AG04450 (cell line): ENCODE measurements around the gene JHY. TPM values are rescaled to one million over a fixed set of nuclear protein-coding genes. Genes with fewer than 3 reads are reported as not detected.

Experiments used
- CTCF ChIA-PET: fragments of 300-600, 350-600 bp; formaldehyde crosslinking; extraction: SDS; loops from one replicate; lab custom pipeline; 2022; ENCODE audit warnings: antibody characterized with exemption, inconsistent platforms; lab: Charles Lee
- POLR2A ChIA-PET: fragments of 350-600 bp; formaldehyde crosslinking; extraction: SDS; loops from one replicate; lab custom pipeline; 2021; ENCODE audit warnings: antibody characterized with exemption, inconsistent platforms; lab: Yijun Ruan, JAX
- DNase-seq: peaks from one replicate; pipeline ENCODE4 v3.0.0-alpha.2; 2011; ENCODE audit warnings: low read depth, low spot score
- H3K27ac ChIP-seq: one replicate; pipeline ENCODE4 v1.5.1; 2012; ENCODE audit warnings: low read depth, low read length, control low read depth
- H3K27me3 ChIP-seq: one replicate; pipeline ENCODE4 v1.6.0; 2012; ENCODE audit warnings: low read length; ENCODE audit not compliant: control insufficient read depth, insufficient read depth
- H3K4me3 ChIP-seq: 2 replicates; pipeline ENCODE4 v1.5.1; 2011; ENCODE audit warnings: mild to moderate bottlenecking, low read depth, low read length, control low read depth
- H3K9me3 ChIP-seq: 2 replicates; pipeline ENCODE4 v1.5.1; 2012; ENCODE audit warnings: low read length; ENCODE audit not compliant: control insufficient read depth, insufficient read depth
- polyA plus RNA-seq: library from polyadenylated mRNA; depleted of rRNA; stranded (reverse); fragments of >200 nt; gene quantifications from 2 replicates; pipeline ENCODE4 v1.2.3, GENCODE V29; 2011
- TF ChIP-seq, protein P1 (sequence below): IDR thresholded peaks from 2 replicates; pipeline ENCODE4 v1.5.1; 2011; ENCODE audit warnings: low read depth, low read length, control low read depth, inconsistent platforms

JHY gene
- polyA plus RNA-seq, 1 experiment: 1.4 TPM

DNA sequence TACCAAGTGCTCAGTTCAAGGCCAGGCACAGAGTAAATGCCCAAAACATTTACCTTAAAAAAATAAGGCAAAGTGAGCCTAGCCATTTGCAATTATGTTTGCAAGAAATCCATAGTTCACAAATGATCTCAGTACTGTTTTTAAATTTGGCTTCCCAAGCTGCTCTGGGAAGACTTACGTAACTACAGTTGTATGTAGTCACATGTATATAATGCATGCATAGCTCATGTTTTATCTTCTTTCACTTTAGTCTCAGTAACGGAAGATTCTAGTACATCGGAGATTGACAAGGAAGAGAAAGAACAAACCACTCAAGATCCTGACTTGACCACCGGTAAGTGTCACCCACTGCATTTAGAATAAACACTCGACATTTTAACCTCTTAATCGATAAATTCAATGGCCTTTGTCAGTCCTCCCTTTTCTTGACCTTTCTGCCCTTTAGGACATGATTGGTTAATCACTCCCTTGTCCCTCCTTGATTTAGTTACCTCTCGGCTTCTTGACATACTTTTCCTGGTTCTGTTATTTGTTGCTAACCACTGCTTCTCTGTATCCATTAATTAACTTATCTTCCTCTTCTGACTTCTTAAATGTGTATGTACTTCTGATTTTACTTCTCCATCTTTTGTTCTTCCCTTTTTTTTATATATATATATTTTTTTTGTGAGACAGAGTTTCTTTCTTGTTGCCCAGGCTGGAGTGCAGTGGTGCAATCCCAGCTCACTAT is 18.0 kb upstream of the JHY start:
- DNase-seq: no peak
- no peak overlapping the region for H3K4me3 ChIP-seq
- POLR2A ChIA-PET: interaction anchor here (0.7 kb wide), 1 partner anchor 191 kb away, joined by 3 read pairs; no protein-coding TSS in a partner anchor
- TF ChIP-seq, protein P1, sequence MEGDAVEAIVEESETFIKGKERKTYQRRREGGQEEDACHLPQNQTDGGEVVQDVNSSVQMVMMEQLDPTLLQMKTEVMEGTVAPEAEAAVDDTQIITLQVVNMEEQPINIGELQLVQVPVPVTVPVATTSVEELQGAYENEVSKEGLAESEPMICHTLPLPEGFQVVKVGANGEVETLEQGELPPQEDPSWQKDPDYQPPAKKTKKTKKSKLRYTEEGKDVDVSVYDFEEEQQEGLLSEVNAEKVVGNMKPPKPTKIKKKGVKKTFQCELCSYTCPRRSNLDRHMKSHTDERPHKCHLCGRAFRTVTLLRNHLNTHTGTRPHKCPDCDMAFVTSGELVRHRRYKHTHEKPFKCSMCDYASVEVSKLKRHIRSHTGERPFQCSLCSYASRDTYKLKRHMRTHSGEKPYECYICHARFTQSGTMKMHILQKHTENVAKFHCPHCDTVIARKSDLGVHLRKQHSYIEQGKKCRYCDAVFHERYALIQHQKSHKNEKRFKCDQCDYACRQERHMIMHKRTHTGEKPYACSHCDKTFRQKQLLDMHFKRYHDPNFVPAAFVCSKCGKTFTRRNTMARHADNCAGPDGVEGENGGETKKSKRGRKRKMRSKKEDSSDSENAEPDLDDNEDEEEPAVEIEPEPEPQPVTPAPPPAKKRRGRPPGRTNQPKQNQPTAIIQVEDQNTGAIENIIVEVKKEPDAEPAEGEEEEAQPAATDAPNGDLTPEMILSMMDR: no peak
- CTCF ChIA-PET: interaction anchor here (0.6 to 6.5 kb wide), 49 partner anchors 9 to 615 kb away, joined by 3 to 324 read pairs (median 5); no protein-coding TSS in a partner anchor
- peaks cover 28% of the 10 kb centered on the region for H3K27me3 ChIP-seq
- no peaks in the 10 kb centered on the region for H3K9me3 ChIP-seq
- no peak overlapping the region for H3K27ac ChIP-seq

DNA sequence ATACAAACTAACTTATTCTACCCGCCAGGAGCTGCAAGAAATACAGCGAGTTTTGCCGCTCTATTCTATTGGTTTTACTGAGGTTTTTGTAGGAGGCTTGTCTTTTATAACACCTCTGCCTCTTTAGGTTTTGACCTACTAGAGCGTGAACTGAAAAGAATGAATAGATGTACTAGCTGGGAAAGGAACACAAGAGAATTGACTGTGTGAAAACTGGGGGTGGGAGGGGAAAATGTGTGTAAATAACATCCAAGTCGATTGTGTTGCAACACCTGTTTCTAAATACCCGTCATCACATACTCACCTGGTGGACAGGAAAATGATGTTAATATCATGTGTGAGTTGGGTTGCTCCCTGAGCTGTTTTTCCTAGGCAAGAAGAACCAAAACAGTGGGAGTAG is 12.9 kb upstream of the JHY start:
- Histone ChIP-seq H3K9me3 (no peaks in the 10 kb centered on the region), H3K27me3 (peaks cover 19% of the 10 kb centered on the region), H3K27ac (no peak overlapping the region), H3K4me3 (no peak overlapping the region)
- ChIA-PET POLR2A (interaction anchor here (0.6 kb wide), 1 partner anchor 79 kb away, joined by 3 read pairs; no protein-coding TSS in a partner anchor), CTCF (interaction anchor here (1.6 kb wide), 1 partner anchor 15 kb away, joined by 5 read pairs; no protein-coding TSS in a partner anchor)
- TF ChIP-seq, protein P1: no peak
- DNase-seq: no peak

DNA sequence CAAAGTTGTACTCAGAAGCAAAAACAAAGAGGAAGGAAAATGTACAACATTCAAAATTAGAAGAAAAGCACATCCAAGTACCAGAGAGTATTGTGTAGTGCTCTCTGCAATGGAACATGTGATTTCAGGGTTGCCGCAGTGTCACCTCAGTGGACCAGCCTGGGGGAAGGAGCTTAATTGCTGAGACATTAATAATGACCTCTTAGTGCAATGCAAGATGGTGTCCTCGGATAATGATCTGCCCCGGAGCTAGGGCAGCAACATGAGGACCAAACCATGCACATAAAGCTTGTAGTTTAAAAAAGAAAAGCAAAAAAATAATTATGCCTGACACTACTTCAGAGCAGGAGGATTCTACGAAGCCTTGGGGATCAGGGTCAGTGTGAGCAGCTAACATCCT is 11.3 kb upstream of the JHY start:
- CTCF ChIA-PET: interaction anchor here (1.0 to 2.0 kb wide), 2 partner anchors 15 to 243 kb away, joined by 3 to 6 read pairs; no protein-coding TSS in a partner anchor

DNA sequence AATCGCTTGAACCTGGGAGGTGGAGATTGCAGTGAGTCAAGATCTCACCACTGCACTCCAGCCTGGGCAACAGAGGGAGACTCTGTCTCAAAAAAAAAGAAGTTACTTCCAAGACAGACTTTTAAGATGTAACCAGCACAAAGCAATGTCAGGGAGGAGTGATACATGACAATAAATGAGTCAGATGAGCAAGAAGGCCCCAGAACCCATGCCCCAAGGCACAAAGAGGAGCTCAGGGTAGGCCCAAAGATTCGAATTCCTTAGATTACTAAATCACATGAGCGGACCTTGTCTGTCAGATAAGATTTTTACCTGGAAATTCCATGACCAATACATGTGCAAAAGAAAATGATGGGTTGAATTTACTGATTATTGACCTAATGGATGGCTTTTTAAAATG is 10.5 kb upstream of the JHY start:
- Histone ChIP-seq H3K27me3 (peaks cover 15% of the 10 kb centered on the region), H3K27ac (no peak overlapping the region), H3K9me3 (no peaks in the 10 kb centered on the region), H3K4me3 (no peak overlapping the region)
- no peak for DNase-seq
- POLR2A ChIA-PET: no interaction called here
- CTCF ChIA-PET: interaction anchor here (0.9 to 5.5 kb wide), 4 partner anchors 8 to 151 kb away, joined by 3 to 53 read pairs (median 4); no protein-coding TSS in a partner anchor
- TF ChIP-seq, protein P1: no peak

More for the DNA sequence above, 11.3 kb upstream of the JHY start:
- POLR2A ChIA-PET: no interaction called here
- H3K4me3 ChIP-seq: no peak overlapping the region
- TF ChIP-seq, protein P1: no peak
- H3K27me3 ChIP-seq: peaks cover 18% of the 10 kb centered on the region
- no peak for DNase-seq
- no peak overlapping the region for H3K27ac ChIP-seq
- no peaks in the 10 kb centered on the region for H3K9me3 ChIP-seq

DNA sequence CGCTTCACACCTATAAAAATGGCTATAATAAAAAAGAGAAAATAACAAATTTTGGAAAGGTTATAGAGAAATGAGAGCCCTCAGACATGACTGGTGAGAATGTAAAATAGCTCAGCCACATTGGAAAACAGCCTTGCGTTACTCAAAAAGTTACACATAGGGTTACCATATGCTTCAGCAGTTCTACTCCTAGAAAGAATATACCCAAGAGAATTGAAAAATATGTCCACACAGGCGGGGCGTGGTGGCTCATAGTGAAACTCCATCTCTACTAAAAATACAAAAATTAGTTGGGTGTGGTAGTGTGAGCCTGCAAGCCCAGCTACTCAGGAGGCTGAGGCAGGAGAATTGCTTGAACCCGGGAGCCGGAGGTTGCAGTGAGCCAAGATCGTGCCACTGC is 7.6 kb upstream of the JHY start:
- ChIA-PET CTCF (interaction anchor here (0.8 to 5.5 kb wide), 5 partner anchors 11 to 246 kb away, joined by 3 to 53 read pairs (median 3); no protein-coding TSS in a partner anchor), POLR2A (no interaction called here)
- H3K27ac ChIP-seq: no peak overlapping the region
- no peak for DNase-seq
- H3K27me3 ChIP-seq: peaks cover 16% of the 10 kb centered on the region
- TF ChIP-seq, protein P1: no peak
- H3K4me3 ChIP-seq: no peak overlapping the region
- H3K9me3 ChIP-seq: no peaks in the 10 kb centered on the region
